OCI-LY1 (cell line): ENCODE data around the gene SPPL3.

Experiments
- CTCF ChIP-seq: fragments of 200-600 bp; sonication (generic), shearing (Covaris generic); IDR thresholded peaks from 2 replicates; pipeline ENCODE4 v1.5.1; 2017; ENCODE audit warnings: mild to moderate bottlenecking, antibody characterized with exemption, low read length, moderate library complexity, mixed read lengths
- EZH2 ChIP-seq: fragments of 200-600 bp; sonication (generic), shearing (Covaris generic); IDR thresholded peaks from 2 replicates; pipeline ENCODE4 v1.8.0; 2017; ENCODE audit warnings: borderline replicate concordance, mixed run types, mild to moderate bottlenecking, antibody characterized with exemption, low read length, moderate library complexity, mixed read lengths

GRCh38 chr12:120762086-120762485, 142.1 kb downstream of the SPPL3 start:
- TF ChIP-seq CTCF (no peak), EZH2 (no peak)
